ENCODE data around the gene C4B. TPM values are rescaled to one million over a fixed set of nuclear protein-coding genes. Genes with fewer than 3 reads are reported as not detected.
"Not testable (repeated sequence)": the region's sequence is repeated elsewhere in the genome, so short reads cannot be mapped to it uniquely, and the experiment has no call there.

The C4B gene
- total RNA-seq, result 10.4 to 12.5 TPM (median 11.5 TPM) in 3 replicates

DNA sequence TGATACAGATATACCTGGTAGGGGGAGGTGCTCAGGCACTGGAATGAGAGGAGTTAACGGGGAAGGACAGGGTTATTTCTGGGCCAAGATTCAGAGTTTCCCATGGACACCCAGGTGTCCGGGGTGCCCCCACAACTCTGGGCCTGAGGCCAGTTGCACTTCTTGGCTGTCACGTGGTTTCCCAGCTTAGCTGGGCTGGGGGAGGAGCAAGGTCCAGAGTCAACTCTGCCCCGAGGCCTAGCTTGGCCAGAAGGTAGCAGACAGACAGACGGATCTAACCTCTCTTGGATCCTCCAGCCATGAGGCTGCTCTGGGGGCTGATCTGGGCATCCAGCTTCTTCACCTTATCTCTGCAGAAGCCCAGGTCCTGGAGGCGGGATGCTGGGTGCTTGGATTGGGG, at the start of gene C4B:
Gene C4B (plus strand): TSS at position 249 of the 400 bp plus-strand sequence. CDS start 51 bp downstream, at position 300.
- not testable (repeated sequence) for H3K4me3 Mint-ChIP-seq; DNase-seq (ENCODE audit: low spot score in 2 of 2, unreplicated experiment in 2 of 2); H3K4me1 Mint-ChIP-seq; H3K27me3 Mint-ChIP-seq (ENCODE audit: low read depth); H3K36me3 Mint-ChIP-seq; H3K9me3 Mint-ChIP-seq; H3K27ac Mint-ChIP-seq

DNA sequence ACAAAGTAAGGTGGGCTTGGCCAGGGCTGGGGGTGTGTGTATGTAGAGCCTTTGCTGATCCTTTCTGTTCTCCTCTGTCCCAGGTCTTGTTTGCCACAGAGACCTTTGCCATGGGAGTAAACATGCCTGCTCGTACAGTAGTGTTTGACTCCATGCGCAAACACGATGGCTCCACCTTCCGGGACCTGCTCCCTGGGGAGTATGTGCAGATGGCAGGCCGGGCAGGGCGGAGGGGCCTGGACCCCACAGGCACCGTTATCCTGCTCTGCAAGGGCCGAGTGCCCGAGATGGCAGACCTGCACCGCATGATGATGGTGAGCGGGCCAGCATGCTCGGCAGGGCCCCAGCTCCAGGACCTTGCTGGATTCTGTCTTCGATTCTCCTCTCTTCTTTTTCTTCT, 48.9 kb upstream of the C4B start:
- Mint-ChIP-seq H3K9me3 (no peaks in the 10 kb centered on the region), H3K36me3 (peaks cover 43% of the 10 kb centered on the region), H3K4me1 (no peaks in the 10 kb centered on the region), H3K27me3 (ENCODE audit: low read depth) (no peaks in the 10 kb centered on the region), H3K4me3 (no peak overlapping the region), H3K27ac (no peak overlapping the region)
- TF ChIP-seq, protein P1, sequence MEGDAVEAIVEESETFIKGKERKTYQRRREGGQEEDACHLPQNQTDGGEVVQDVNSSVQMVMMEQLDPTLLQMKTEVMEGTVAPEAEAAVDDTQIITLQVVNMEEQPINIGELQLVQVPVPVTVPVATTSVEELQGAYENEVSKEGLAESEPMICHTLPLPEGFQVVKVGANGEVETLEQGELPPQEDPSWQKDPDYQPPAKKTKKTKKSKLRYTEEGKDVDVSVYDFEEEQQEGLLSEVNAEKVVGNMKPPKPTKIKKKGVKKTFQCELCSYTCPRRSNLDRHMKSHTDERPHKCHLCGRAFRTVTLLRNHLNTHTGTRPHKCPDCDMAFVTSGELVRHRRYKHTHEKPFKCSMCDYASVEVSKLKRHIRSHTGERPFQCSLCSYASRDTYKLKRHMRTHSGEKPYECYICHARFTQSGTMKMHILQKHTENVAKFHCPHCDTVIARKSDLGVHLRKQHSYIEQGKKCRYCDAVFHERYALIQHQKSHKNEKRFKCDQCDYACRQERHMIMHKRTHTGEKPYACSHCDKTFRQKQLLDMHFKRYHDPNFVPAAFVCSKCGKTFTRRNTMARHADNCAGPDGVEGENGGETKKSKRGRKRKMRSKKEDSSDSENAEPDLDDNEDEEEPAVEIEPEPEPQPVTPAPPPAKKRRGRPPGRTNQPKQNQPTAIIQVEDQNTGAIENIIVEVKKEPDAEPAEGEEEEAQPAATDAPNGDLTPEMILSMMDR (IDR thresholded peaks at IDR 0.05; ENCODE audit: unreplicated experiment), result no peak
- no peak for DNase-seq (ENCODE audit: low spot score in 2 of 2, unreplicated experiment in 2 of 2)

DNA sequence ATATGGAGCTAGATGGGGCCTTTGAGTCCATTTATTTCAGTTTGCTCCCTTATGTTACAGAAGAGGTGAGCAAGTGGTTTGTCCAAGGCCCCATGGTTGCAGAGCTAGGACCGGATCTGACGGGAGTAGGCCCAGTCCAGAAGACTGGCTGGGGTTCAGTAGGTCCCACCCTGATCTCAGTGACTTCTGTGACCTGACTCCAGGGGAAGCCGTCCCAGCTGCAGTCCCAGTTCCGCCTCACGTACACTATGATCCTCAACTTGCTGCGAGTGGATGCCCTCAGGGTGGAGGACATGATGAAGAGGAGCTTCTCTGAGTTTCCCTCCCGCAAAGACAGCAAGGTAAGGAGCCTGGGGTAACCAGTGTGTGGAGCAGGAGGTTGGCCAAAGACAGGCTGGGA, 48.1 kb upstream of the C4B start:
- Mint-ChIP-seq H3K36me3 (peaks cover 38% of the 10 kb centered on the region), H3K4me3 (no peak overlapping the region), H3K27ac (no peak overlapping the region), H3K4me1 (peaks cover 2% of the 10 kb centered on the region), H3K9me3 (no peaks in the 10 kb centered on the region), H3K27me3 (ENCODE audit: low read depth) (no peaks in the 10 kb centered on the region)
- TF ChIP-seq, protein P1 (IDR thresholded peaks at IDR 0.05; ENCODE audit: unreplicated experiment), result no peak
- no peak for DNase-seq (ENCODE audit: low spot score in 2 of 2, unreplicated experiment in 2 of 2)

DNA sequence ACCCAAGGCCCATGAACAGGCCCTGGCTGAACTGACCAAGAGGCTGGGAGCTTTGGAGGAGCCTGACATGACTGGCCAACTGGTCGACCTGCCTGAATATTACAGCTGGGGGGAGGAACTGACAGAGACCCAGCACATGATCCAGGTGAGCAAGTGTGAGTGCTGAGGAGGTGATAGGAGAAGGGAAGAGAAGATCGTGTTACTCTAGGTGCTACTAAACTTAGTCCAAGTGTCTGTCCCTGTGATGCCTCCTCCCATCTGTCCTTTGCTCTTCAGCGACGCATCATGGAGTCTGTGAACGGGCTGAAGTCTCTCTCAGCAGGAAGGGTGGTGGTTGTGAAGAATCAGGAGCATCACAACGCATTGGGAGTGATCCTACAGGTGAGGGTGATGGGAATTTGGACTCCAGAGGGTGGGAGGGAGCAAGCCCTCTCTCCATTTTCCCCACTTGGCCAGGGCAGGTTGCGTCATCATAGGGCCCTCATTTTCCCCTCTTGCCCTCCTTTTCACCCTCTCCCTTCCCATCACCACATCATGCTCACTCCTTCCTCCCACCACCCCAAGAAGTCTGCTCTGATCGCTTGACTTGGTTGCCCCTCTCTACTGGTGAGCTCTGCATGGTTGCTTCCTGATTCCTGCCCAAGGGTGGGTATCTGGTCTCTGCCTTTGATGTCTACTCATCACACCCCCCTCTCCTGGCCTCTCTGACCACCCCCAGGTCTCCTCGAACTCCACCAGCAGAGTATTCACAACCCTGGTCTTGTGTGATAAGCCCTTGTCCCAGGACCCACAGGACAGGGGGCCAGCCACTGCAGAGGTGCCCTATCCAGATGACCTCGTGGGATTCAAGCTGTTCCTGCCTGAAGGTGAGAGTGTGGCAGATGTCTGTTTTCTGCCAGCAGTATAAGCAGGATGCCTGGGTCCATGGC, 47.3 kb upstream of the C4B start:
- TF ChIP-seq, protein P1 (IDR thresholded peaks at IDR 0.05; ENCODE audit: unreplicated experiment), result no peak
- H3K36me3 Mint-ChIP-seq, result peaks cover 30% of the 10 kb centered on the region
- no peak for DNase-seq (ENCODE audit: low spot score in 2 of 2, unreplicated experiment in 2 of 2)
- H3K4me3 Mint-ChIP-seq, result no peak overlapping the region
- no peaks in the 10 kb centered on the region for H3K27me3 Mint-ChIP-seq (ENCODE audit: low read depth)
- no peaks in the 10 kb centered on the region for H3K9me3 Mint-ChIP-seq
- H3K4me1 Mint-ChIP-seq, result peaks cover 5% of the 10 kb centered on the region
- no peak overlapping the region for H3K27ac Mint-ChIP-seq

DNA sequence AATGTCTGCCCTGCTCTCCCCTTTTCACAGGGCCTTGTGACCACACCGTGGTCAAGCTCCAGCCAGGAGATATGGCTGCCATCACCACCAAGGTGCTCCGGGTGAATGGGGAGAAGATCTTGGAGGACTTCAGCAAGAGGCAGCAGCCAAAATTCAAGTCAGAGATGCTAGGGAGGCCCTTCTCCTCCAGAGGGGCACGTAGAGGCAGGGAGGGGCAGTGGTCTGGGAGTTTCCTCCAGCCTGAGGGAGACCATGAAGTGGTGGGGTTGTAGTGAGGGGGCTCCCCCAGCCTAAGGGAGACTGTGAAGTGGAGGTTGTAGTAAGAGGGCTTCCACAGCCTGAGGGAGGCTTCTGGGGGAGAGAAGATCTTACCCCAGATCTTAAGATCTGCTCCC, 46.7 kb upstream of the C4B start:
- Mint-ChIP-seq H3K36me3 (peaks cover 25% of the 10 kb centered on the region), H3K4me1 (peaks cover 10% of the 10 kb centered on the region), H3K9me3 (no peaks in the 10 kb centered on the region), H3K27me3 (ENCODE audit: low read depth) (no peaks in the 10 kb centered on the region), H3K4me3 (no peak overlapping the region), H3K27ac (no peak overlapping the region)
- no peak for DNase-seq (ENCODE audit: low spot score in 2 of 2, unreplicated experiment in 2 of 2)
- TF ChIP-seq, protein P1 (IDR thresholded peaks at IDR 0.05; ENCODE audit: unreplicated experiment), result no peak

DNA sequence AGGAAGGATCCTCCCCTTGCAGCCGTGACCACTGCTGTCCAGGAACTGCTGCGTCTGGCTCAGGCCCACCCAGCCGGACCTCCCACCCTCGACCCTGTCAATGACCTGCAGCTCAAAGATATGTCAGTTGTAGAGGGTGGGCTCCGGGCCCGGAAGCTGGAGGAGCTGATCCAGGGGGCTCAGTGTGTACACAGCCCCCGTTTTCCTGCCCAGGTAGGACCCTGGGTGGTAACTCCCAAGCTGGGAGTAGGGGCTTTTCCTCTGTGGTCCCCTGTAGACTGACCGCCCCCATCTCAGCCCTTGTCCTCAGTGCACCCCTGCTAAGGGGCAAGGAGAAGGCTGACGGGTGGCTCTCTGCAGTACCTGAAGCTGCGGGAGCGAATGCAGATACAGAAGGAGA, 46.3 kb upstream of the C4B start:
- no peak overlapping the region for H3K4me3 Mint-ChIP-seq
- no peak overlapping the region for H3K27ac Mint-ChIP-seq
- H3K36me3 Mint-ChIP-seq, result peaks cover 23% of the 10 kb centered on the region
- peaks cover 14% of the 10 kb centered on the region for H3K4me1 Mint-ChIP-seq
- DNase-seq (ENCODE audit: low spot score in 2 of 2, unreplicated experiment in 2 of 2), result no peak
- no peaks in the 10 kb centered on the region for H3K27me3 Mint-ChIP-seq (ENCODE audit: low read depth)
- H3K9me3 Mint-ChIP-seq, result no peaks in the 10 kb centered on the region
- TF ChIP-seq, protein P1 (IDR thresholded peaks at IDR 0.05; ENCODE audit: unreplicated experiment), result no peak

Measured in mesothelial cell of epicardium (in vitro differentiated cells).